ENCODE data around the gene CER1. TPM values are rescaled to one million over a fixed set of nuclear protein-coding genes. Genes with fewer than 3 reads are reported as not detected.

The CER1 gene
- total RNA-seq, 1 donor from 2014 or later = 0.40 TPM

DNA sequence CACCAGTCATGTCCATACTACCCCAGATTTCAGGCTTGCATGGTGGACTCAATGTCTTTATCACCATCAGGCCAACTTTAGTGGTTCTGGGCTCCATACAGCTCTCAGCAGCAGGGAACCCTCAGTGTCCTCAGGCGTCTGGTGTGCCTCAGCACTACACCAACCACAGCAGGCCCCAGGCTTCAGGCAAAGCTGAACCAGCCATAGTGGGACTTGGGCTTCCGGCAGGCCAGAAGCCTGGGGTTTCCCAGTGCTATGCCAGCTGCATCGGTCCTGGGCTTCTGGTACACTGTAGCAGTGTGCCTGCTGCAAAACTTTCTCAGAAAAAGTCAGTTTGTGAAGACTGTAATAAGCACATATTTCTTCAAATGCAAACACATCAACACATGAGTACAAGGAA lies 18.3 kb downstream of the CER1 start:
- no peak overlapping the region for H3K4me3 Mint-ChIP-seq
- peaks cover 8% of the 10 kb centered on the region for H3K9me3 Mint-ChIP-seq
- no peak overlapping the region for H3K27ac Mint-ChIP-seq (ENCODE audit: unreplicated experiment)
- H3K4me1 Mint-ChIP-seq = no peaks in the 10 kb centered on the region
- no peaks in the 10 kb centered on the region for H3K27me3 Mint-ChIP-seq (ENCODE audit: low read depth)
- TF ChIP-seq, protein P1, sequence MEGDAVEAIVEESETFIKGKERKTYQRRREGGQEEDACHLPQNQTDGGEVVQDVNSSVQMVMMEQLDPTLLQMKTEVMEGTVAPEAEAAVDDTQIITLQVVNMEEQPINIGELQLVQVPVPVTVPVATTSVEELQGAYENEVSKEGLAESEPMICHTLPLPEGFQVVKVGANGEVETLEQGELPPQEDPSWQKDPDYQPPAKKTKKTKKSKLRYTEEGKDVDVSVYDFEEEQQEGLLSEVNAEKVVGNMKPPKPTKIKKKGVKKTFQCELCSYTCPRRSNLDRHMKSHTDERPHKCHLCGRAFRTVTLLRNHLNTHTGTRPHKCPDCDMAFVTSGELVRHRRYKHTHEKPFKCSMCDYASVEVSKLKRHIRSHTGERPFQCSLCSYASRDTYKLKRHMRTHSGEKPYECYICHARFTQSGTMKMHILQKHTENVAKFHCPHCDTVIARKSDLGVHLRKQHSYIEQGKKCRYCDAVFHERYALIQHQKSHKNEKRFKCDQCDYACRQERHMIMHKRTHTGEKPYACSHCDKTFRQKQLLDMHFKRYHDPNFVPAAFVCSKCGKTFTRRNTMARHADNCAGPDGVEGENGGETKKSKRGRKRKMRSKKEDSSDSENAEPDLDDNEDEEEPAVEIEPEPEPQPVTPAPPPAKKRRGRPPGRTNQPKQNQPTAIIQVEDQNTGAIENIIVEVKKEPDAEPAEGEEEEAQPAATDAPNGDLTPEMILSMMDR (conservative IDR thresholded peaks at IDR 0.05) = no peak
- H3K36me3 Mint-ChIP-seq (ENCODE audit: low read depth) = peaks cover 24% of the 10 kb centered on the region
- no peak for DNase-seq (ENCODE audit: low read depth, low spot score)

DNA sequence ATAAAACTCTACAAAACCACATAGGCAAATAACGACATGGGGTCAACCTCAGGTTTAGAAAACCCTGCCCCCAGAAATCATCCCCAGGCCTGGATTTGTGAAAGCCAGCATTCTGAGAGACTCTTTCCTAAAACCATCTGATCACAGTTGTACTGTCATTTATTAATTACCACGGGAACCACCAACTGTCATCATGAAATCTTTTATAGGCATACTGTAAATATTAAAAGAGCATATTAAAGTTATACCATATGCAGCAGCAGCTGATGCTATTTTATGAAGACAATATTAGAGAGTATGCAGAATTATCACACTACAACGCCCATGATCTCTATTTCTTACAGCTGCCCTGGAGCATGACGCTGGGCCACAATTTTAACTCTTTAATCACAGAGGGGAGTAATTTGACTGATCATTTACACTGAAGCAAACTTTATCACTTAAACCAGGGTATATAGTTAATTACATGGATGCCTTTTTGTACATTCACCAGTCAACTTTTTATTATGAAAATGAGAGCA lies 20.3 kb downstream of the CER1 start:
- H3K36me3 Mint-ChIP-seq (ENCODE audit: low read depth) = peaks cover 15% of the 10 kb centered on the region
- no peak for DNase-seq (ENCODE audit: low read depth, low spot score)
- H3K4me1 Mint-ChIP-seq = no peaks in the 10 kb centered on the region
- H3K4me3 Mint-ChIP-seq = no peak overlapping the region
- H3K27me3 Mint-ChIP-seq (ENCODE audit: low read depth) = no peaks in the 10 kb centered on the region
- TF ChIP-seq, protein P1 (conservative IDR thresholded peaks at IDR 0.05) = no peak
- peaks cover 5% of the 10 kb centered on the region for H3K9me3 Mint-ChIP-seq
- H3K27ac Mint-ChIP-seq (ENCODE audit: unreplicated experiment) = no peak overlapping the region

DNA sequence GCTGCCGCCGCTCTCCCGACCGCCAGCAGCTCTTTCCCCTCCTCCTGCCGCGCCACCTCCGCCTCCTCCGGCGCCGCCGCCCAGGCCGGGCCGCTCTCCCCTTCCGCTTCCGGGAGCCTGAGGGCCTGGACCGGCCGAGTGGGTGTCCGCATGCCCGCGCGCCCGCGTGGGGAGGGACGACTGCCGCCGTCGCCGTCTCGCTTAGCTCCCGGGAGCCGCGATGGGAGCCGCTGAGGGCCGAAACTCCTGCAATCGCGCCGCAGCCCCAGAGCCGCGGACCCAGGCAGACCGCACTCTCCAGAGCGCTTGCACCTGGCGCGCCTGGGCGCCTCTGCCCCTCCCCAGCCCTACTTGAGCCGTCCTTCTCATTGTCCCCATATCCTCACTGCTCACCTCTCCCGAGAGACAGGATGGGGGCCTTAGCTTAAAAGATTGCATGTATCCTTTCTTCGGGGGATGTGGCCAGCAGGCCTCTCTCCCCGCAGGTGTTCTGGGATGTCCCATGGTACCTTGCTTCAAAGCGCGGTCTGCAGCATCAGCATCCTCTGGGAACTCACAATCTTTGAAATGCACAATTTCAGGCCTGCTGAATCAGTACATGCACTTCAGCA lies 29.2 kb downstream of the CER1 start, which contains the start of gene ZDHHC21:
TSS of gene ZDHHC21 (minus strand) at position 182 of the 611 bp plus-strand sequence. CDS start 19,092 bp downstream, outside the sequence.
- Mint-ChIP-seq H3K36me3 (ENCODE audit: low read depth) (peaks cover 2% of the 10 kb centered on the region), H3K27ac (ENCODE audit: unreplicated experiment) (peak within 1 kb of the TSS; percentile 97), H3K4me3 (peak within 1 kb of the TSS; percentile 97), H3K4me1 (peaks cover 28% of the 10 kb centered on the region), H3K27me3 (ENCODE audit: low read depth) (no peaks in the 10 kb centered on the region), H3K9me3 (no peaks in the 10 kb centered on the region)
- peak; percentile 57 for DNase-seq (ENCODE audit: low read depth, low spot score)
- TF ChIP-seq, protein P1 (conservative IDR thresholded peaks at IDR 0.05) = no peak

DNA sequence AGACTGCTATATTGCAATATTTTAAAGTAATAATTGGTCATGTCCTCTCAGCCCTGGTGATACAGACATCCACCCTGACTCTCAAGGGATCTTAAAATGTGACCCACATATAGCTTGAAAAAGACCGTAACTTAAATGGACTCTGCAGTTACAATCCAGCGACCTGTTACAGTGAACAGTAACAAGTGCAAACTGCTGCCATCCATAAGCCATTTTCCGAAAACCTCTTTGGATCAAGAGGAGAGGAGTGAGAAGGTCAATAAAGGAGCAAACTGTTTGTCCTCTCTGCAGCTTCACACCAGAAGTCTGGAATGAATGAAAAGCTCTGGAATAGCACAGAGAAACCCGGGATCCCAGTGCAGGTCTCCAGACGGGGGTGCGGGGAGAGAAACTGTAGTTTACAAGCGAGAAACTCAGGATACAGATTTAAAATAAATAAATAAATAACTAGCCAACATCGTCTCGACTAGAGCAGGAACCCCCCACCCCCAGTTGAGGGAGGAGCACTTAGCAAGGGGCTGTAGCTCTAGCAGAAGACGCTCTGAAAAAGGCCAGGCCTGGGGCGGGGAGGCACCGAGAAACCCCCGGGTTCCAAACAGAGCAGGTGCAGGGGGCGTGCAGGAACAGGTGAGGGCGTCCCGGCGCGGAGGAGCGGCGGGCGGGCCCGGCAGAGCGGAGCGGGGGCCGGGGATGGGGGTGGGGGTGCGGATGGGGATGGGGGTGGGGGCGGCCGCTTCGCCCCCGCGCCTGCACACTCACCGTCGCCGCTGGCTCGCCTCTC lies 29.9 kb downstream of the CER1 start:
- Mint-ChIP-seq H3K36me3 (ENCODE audit: low read depth) (peaks cover 2% of the 10 kb centered on the region), H3K27me3 (ENCODE audit: low read depth) (no peaks in the 10 kb centered on the region), H3K9me3 (no peaks in the 10 kb centered on the region), H3K4me3 (peak overlapping the region; percentile 97), H3K4me1 (peaks cover 28% of the 10 kb centered on the region), H3K27ac (ENCODE audit: unreplicated experiment) (peak overlapping the region; percentile 83)
- TF ChIP-seq, protein P1 (conservative IDR thresholded peaks at IDR 0.05) = no peak
- DNase-seq (ENCODE audit: low read depth, low spot score) = peak; percentile 8

DNA sequence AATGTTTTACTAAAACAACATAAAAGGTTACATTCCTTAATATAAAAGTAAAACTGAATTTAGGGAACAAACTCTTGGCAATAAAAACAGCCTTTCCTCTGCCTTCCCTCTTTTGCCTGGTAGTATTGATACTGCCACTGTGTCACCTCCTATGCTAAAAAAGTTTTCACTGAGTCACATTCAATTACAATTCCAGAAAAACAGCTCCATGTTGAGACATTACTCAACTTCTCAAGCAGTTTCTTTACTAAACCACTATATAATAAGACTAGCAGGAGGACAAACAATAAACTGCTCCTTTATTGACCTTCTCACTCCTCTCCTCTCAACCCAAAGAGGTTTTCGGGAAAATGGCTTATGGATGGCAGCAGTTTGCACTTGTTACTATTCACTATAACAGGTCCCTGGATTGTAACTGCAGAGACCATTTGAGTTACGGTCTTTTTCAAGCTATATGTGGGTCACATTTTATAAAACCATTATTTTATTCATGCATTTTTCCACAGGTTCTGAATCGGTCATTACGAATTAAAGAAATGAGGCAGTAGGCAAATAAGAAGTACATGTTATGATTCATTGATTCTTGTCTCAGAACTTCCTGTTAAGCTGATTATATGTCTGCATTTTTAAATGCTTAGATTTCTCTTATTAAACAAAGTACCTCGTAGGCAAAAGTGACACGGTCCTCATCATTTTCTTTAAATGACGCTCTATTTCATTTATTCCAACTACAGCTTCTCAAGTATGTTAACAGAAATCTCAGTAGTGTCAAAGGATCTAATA lies 31.4 kb downstream of the CER1 start:
- peaks cover 5% of the 10 kb centered on the region for H3K36me3 Mint-ChIP-seq (ENCODE audit: low read depth)
- TF ChIP-seq, protein P1 (conservative IDR thresholded peaks at IDR 0.05) = no peak
- peaks cover 28% of the 10 kb centered on the region for H3K4me1 Mint-ChIP-seq
- peak overlapping the region; percentile 75 for H3K4me3 Mint-ChIP-seq
- no peaks in the 10 kb centered on the region for H3K9me3 Mint-ChIP-seq
- DNase-seq (ENCODE audit: low read depth, low spot score) = no peak
- H3K27me3 Mint-ChIP-seq (ENCODE audit: low read depth) = no peaks in the 10 kb centered on the region
- H3K27ac Mint-ChIP-seq (ENCODE audit: unreplicated experiment) = no peak overlapping the region

All from neural crest cell (in vitro differentiated cells).